ENCODE measurements around the gene ARMH3. TPM values are rescaled to one million over a fixed set of nuclear protein-coding genes. Genes with fewer than 3 reads are reported as not detected.
A peak's percentile ranks its signal among the peaks of the same experiment; 100 is the strongest.

Gene ARMH3
- total RNA-seq, 2 experiments from 2014 or later: 25.2 to 26.3 TPM

GRCh38 chr10:101845893-101846292, 210.1 kb downstream of the ARMH3 start:
- Mint-ChIP-seq H3K9me3 (ENCODE audit: insufficient read depth) (no peaks in the 10 kb centered on the region), H3K36me3 (ENCODE audit: low read depth) (peaks cover 2% of the 10 kb centered on the region), H3K27ac (no peak overlapping the region), H3K4me3 (no peak overlapping the region), H3K4me1 (ENCODE audit: low read depth) (peaks cover 27% of the 10 kb centered on the region), H3K27me3 (ENCODE audit: low read depth) (peaks cover 15% of the 10 kb centered on the region)
- ATAC-seq: no peak
- DNase-seq: no peak
- ChIA-PET POLR2A (no interaction called here), CTCF (interaction anchor here (2.0 to 12.3 kb wide), 3 partner anchors 10 to 163 kb away, joined by 5 to 243 read pairs (median 7); no protein-coding TSS in a partner anchor)

- ATAC-seq: peak; percentile 13
- peak within 1 kb of the TSS; percentile 53 for H3K4me3 Mint-ChIP-seq
- POLR2A ChIA-PET: no interaction called here
- no peak within 1 kb of the TSS for H3K27ac Mint-ChIP-seq
- H3K4me1 Mint-ChIP-seq (ENCODE audit: low read depth): peaks cover 39% of the 10 kb centered on the region
- H3K9me3 Mint-ChIP-seq (ENCODE audit: insufficient read depth): no peaks in the 10 kb centered on the region
- CTCF ChIA-PET: interaction anchor here (0.9 to 12.3 kb wide), 4 partner anchors 15 to 166 kb away, joined by 3 to 243 read pairs (median 6); no protein-coding TSS in a partner anchor
- H3K27me3 Mint-ChIP-seq (ENCODE audit: low read depth): peaks cover 17% of the 10 kb centered on the region
- peaks cover 2% of the 10 kb centered on the region for H3K36me3 Mint-ChIP-seq (ENCODE audit: low read depth)
- no peak for DNase-seq
These were observed 212.6 kb downstream of the ARMH3 start, which contains the start of gene KCNIP2 for GRCh38 chr10:101843032-101844021. Gene KCNIP2, minus strand, starts transcription at chr10:101843800. Its CDS starts 232 bp downstream, at chr10:101843568.

- H3K36me3 Mint-ChIP-seq (ENCODE audit: low read depth): peaks cover 2% of the 10 kb centered on the region
- ChIA-PET POLR2A (interaction anchor here (1.0 to 3.4 kb wide), 4 partner anchors 14 to 168 kb away, joined by 3 to 32 read pairs (median 4); partner anchors contain the start of gene OGA), CTCF (interaction anchor here (0.5 to 12.3 kb wide), 54 partner anchors 7 to 505 kb away, joined by 3 to 243 read pairs (median 9); partner anchors contain the start of genes HPS6 and OGA)
These were observed 214.1 kb downstream of the ARMH3 start for GRCh38 chr10:101841826-101842225.

GRCh38 chr10:101840741-101841453, 215.1 kb downstream of the ARMH3 start:
- DNase-seq (peak; percentile 82), ATAC-seq (peak; percentile 74)
- Mint-ChIP-seq H3K9me3 (ENCODE audit: insufficient read depth) (no peaks in the 10 kb centered on the region), H3K4me3 (peak overlapping the region; percentile 74), H3K27ac (no peak overlapping the region), H3K4me1 (ENCODE audit: low read depth) (peaks cover 43% of the 10 kb centered on the region), H3K27me3 (ENCODE audit: low read depth) (peaks cover 17% of the 10 kb centered on the region), H3K36me3 (ENCODE audit: low read depth) (peaks cover 2% of the 10 kb centered on the region)
- ChIA-PET POLR2A (interaction anchor here (0.6 to 3.4 kb wide), 6 partner anchors 15 to 231 kb away, joined by 3 to 32 read pairs (median 4); partner anchors contain the start of gene OGA), CTCF (interaction anchor here (0.5 to 12.3 kb wide), 69 partner anchors 8 to 506 kb away, joined by 3 to 243 read pairs (median 6); partner anchors contain the start of genes HPS6, NPM3 and OGA)

More at GRCh38 chr10:101841826-101842225, 214.1 kb downstream of the ARMH3 start:
- Mint-ChIP-seq H3K27me3 (ENCODE audit: low read depth) (peaks cover 17% of the 10 kb centered on the region), H3K27ac (no peak overlapping the region), H3K4me3 (no peak overlapping the region), H3K9me3 (ENCODE audit: insufficient read depth) (no peaks in the 10 kb centered on the region), H3K4me1 (ENCODE audit: low read depth) (peaks cover 39% of the 10 kb centered on the region)
- ATAC-seq (no peak), DNase-seq (no peak)

- Mint-ChIP-seq H3K27ac (no peak overlapping the region), H3K4me3 (peak overlapping the region; percentile 74), H3K36me3 (ENCODE audit: low read depth) (peaks cover 2% of the 10 kb centered on the region), H3K4me1 (ENCODE audit: low read depth) (peaks cover 47% of the 10 kb centered on the region), H3K9me3 (ENCODE audit: insufficient read depth) (no peaks in the 10 kb centered on the region), H3K27me3 (ENCODE audit: low read depth) (peaks cover 17% of the 10 kb centered on the region)
- CTCF ChIA-PET: interaction anchor here (0.6 to 12.3 kb wide), 60 partner anchors 8 to 718 kb away, joined by 3 to 243 read pairs (median 8); partner anchors contain the start of genes HPS6 and OGA
- ATAC-seq (peak; percentile 9), DNase-seq (peak; percentile 50)
- POLR2A ChIA-PET: interaction anchor here (1.0 to 3.4 kb wide), 3 partner anchors 22 to 232 kb away, joined by 4 to 32 read pairs (median 4); partner anchors contain the start of gene OGA
These were observed 215.8 kb downstream of the ARMH3 start for GRCh38 chr10:101840102-101840684.

- ChIA-PET POLR2A (interaction anchor here (3.4 kb wide), 1 partner anchor 21 kb away, joined by 32 read pairs; the partner anchor contains the start of gene OGA), CTCF (interaction anchor here (0.8 to 12.3 kb wide), 16 partner anchors 20 to 717 kb away, joined by 3 to 243 read pairs (median 6); partner anchors contain the start of gene OGA)
- Mint-ChIP-seq H3K36me3 (ENCODE audit: low read depth) (peaks cover 2% of the 10 kb centered on the region), H3K27me3 (ENCODE audit: low read depth) (peaks cover 17% of the 10 kb centered on the region), H3K4me1 (ENCODE audit: low read depth) (peaks cover 53% of the 10 kb centered on the region), H3K27ac (no peak overlapping the region), H3K4me3 (peak overlapping the region; percentile 74), H3K9me3 (ENCODE audit: insufficient read depth) (no peaks in the 10 kb centered on the region)
- ATAC-seq: peak; percentile 78
- DNase-seq: peak; percentile 65
These were observed 216.4 kb downstream of the ARMH3 start for GRCh38 chr10:101839416-101840063.

- Mint-ChIP-seq H3K4me1 (ENCODE audit: low read depth) (peaks cover 54% of the 10 kb centered on the region), H3K27ac (no peak overlapping the region), H3K9me3 (ENCODE audit: insufficient read depth) (no peaks in the 10 kb centered on the region), H3K36me3 (ENCODE audit: low read depth) (peaks cover 2% of the 10 kb centered on the region), H3K4me3 (peak overlapping the region; percentile 74), H3K27me3 (ENCODE audit: low read depth) (peaks cover 13% of the 10 kb centered on the region)
- ChIA-PET CTCF (interaction anchor here (0.8 to 12.3 kb wide), 11 partner anchors 20 to 717 kb away, joined by 3 to 243 read pairs (median 22); partner anchors contain the start of gene OGA), POLR2A (interaction anchor here (1.9 to 3.4 kb wide), 2 partner anchors 21 kb away, joined by 9 to 32 read pairs; partner anchors contain the start of gene OGA)
- DNase-seq: no peak
- ATAC-seq: no peak
These were observed 217.0 kb downstream of the ARMH3 start for GRCh38 chr10:101839002-101839401.

GRCh38 chr10:101838416-101838970, 217.5 kb downstream of the ARMH3 start:
- H3K27ac Mint-ChIP-seq: no peak overlapping the region
- peaks cover 2% of the 10 kb centered on the region for H3K36me3 Mint-ChIP-seq (ENCODE audit: low read depth)
- no peak overlapping the region for H3K4me3 Mint-ChIP-seq
- POLR2A ChIA-PET: interaction anchor here (1.9 kb wide), 1 partner anchor 20 kb away, joined by 9 read pairs; the partner anchor contains the start of gene OGA
- peaks cover 13% of the 10 kb centered on the region for H3K27me3 Mint-ChIP-seq (ENCODE audit: low read depth)
- peaks cover 57% of the 10 kb centered on the region for H3K4me1 Mint-ChIP-seq (ENCODE audit: low read depth)
- CTCF ChIA-PET: interaction anchor here (0.6 to 12.3 kb wide), 5 partner anchors 20 to 567 kb away, joined by 3 to 243 read pairs (median 17); partner anchors contain the start of gene OGA
- DNase-seq (no peak), ATAC-seq (no peak)
- H3K9me3 Mint-ChIP-seq (ENCODE audit: insufficient read depth): no peaks in the 10 kb centered on the region

GRCh38 chr10:101837748-101838147, 218.2 kb downstream of the ARMH3 start:
- Mint-ChIP-seq H3K4me1 (ENCODE audit: low read depth) (peaks cover 58% of the 10 kb centered on the region), H3K27ac (no peak overlapping the region), H3K9me3 (ENCODE audit: insufficient read depth) (no peaks in the 10 kb centered on the region), H3K4me3 (no peak overlapping the region), H3K36me3 (ENCODE audit: low read depth) (peaks cover under 1% of the 10 kb centered on the region), H3K27me3 (ENCODE audit: low read depth) (peaks cover 9% of the 10 kb centered on the region)
- ATAC-seq (no peak), DNase-seq (no peak)
- CTCF ChIA-PET: interaction anchor here (0.6 to 12.3 kb wide), 8 partner anchors 9 to 568 kb away, joined by 3 to 243 read pairs (median 4); partner anchors contain the start of gene OGA
- POLR2A ChIA-PET: interaction anchor here (0.6 to 1.9 kb wide), 2 partner anchors 20 to 278 kb away, joined by 3 to 9 read pairs; partner anchors contain the start of gene OGA

GRCh38 chr10:101835362-101835761, 220.6 kb downstream of the ARMH3 start:
- no peaks in the 10 kb centered on the region for H3K9me3 Mint-ChIP-seq (ENCODE audit: insufficient read depth)
- no peak overlapping the region for H3K4me3 Mint-ChIP-seq
- H3K4me1 Mint-ChIP-seq (ENCODE audit: low read depth): peaks cover 62% of the 10 kb centered on the region
- H3K36me3 Mint-ChIP-seq (ENCODE audit: low read depth): no peaks in the 10 kb centered on the region
- H3K27ac Mint-ChIP-seq: no peak overlapping the region
- POLR2A ChIA-PET: interaction anchor here (1.1 to 1.9 kb wide), 2 partner anchors 9 to 17 kb away, joined by 3 to 14 read pairs; partner anchors contain the start of gene OGA
- ATAC-seq (no peak), DNase-seq (no peak)
- H3K27me3 Mint-ChIP-seq (ENCODE audit: low read depth): peaks cover 2% of the 10 kb centered on the region
- CTCF ChIA-PET: interaction anchor here (0.6 to 12.3 kb wide), 28 partner anchors 8 to 237 kb away, joined by 3 to 243 read pairs (median 4); partner anchors contain the start of genes NPM3 and OGA

All from activated CD8-positive, alpha-beta T cell treated with anti-CD3 and anti-CD28 coated beads, Interleukin-2, amount 10 ng/mL, durations not matched to agents 7 days and 5 days (primary cell).